OCI-LY3 (cell line): ENCODE measurements around the gene BLOC1S4.

Experiments
- H2AFZ ChIP-seq: fragments of 200-600, 300-600 bp; shearing (Covaris generic); 2 replicates; pipeline ENCODE4 v1.6.0; 2014; ENCODE audit warnings: antibody characterized with exemption, low read depth, low read length
- H3K27ac ChIP-seq: fragments of 200-600, 300-600 bp; sonication (generic); 2 replicates; pipeline ENCODE4 v1.5.1; 2014; ENCODE audit warnings: mild to moderate bottlenecking, low read length, moderate library complexity, mixed read lengths
- H3K27me3 ChIP-seq: fragments of 200-600, 300-600 bp; sonication (generic); 2 replicates; pipeline ENCODE4 v1.6.1; 2014; ENCODE audit warnings: low read depth, low read length, mixed read lengths
- H3K36me3 ChIP-seq: fragments of 200-600, 300-600 bp; sonication (generic); replicated peaks from 2 replicates; pipeline ENCODE3; 2014; ENCODE audit warnings: low read depth, low read length, mixed read lengths
- H3K4me1 ChIP-seq: fragments of 300-600, 200-600 bp; sonication (generic); 2 replicates; pipeline ENCODE4 v1.6.1; 2014; ENCODE audit warnings: low read length, mixed read lengths
- H3K4me2 ChIP-seq: fragments of 200-600, 300-600 bp; sonication (generic); 2 replicates; pipeline ENCODE4 v1.6.1; 2014; ENCODE audit warnings: low read length, mixed read lengths
- H3K4me3 ChIP-seq: fragments of 300-600, 200-600 bp; sonication (generic); 2 replicates; pipeline ENCODE4 v1.5.1; 2014; ENCODE audit warnings: antibody characterized with exemption, mild to moderate bottlenecking, low read length, moderate library complexity
- H3K79me2 ChIP-seq: fragments of 300-600, 200-600 bp; shearing (Covaris generic); 2 replicates; pipeline ENCODE4 v1.6.1; 2014; ENCODE audit warnings: mild to moderate bottlenecking, low read length, mixed read lengths
- H3K9ac ChIP-seq: fragments of 300-600, 200-600 bp; shearing (Covaris generic); 2 replicates; pipeline ENCODE4 v1.6.0; 2014; ENCODE audit warnings: mild to moderate bottlenecking, low read length, moderate library complexity
- H3K9me3 ChIP-seq: fragments of 200-600, 300-600 bp; shearing (Covaris generic); 2 replicates; pipeline ENCODE4 v1.6.1; 2014; ENCODE audit warnings: low read length, mixed read lengths; ENCODE audit not compliant: insufficient read depth
- H4K20me1 ChIP-seq: fragments of 200-600, 300-600 bp; sonication (generic); 2 replicates; pipeline ENCODE4 v1.6.1; 2016; ENCODE audit warnings: low read length, mixed read lengths; ENCODE audit not compliant: insufficient read depth
- EZH2phosphoT487 ChIP-seq: fragments of 200-600 bp; shearing (Covaris generic); IDR thresholded peaks from 2 replicates; pipeline ENCODE4 v1.6.1; 2018; ENCODE audit warnings: antibody characterized with exemption, mixed run types, low read depth
- TF ChIP-seq, protein P1 (sequence below): fragments of 200-600, 300-600 bp; sonication (generic); IDR thresholded peaks from 2 replicates; pipeline ENCODE4 v1.5.1; 2014; ENCODE audit warnings: antibody characterized with exemption, low read length, low read depth

Gene BLOC1S4

GRCh38 chr4:6686104-6686787 lies 29.7 kb upstream of the BLOC1S4 start:
- Histone ChIP-seq H3K4me1 (no peaks in the 10 kb centered on the region), H3K4me3 (no peak overlapping the region), H3K27me3 (no peaks in the 10 kb centered on the region), H3K79me2 (no peaks in the 10 kb centered on the region), H3K27ac (no peak overlapping the region), H3K9ac (no peak overlapping the region), H3K4me2 (no peak overlapping the region), H3K9me3 (no peaks in the 10 kb centered on the region), H4K20me1 (no peaks in the 10 kb centered on the region), H3K36me3 (no peaks in the 10 kb centered on the region), H2AFZ (no peak overlapping the region)
- TF ChIP-seq, protein P1, sequence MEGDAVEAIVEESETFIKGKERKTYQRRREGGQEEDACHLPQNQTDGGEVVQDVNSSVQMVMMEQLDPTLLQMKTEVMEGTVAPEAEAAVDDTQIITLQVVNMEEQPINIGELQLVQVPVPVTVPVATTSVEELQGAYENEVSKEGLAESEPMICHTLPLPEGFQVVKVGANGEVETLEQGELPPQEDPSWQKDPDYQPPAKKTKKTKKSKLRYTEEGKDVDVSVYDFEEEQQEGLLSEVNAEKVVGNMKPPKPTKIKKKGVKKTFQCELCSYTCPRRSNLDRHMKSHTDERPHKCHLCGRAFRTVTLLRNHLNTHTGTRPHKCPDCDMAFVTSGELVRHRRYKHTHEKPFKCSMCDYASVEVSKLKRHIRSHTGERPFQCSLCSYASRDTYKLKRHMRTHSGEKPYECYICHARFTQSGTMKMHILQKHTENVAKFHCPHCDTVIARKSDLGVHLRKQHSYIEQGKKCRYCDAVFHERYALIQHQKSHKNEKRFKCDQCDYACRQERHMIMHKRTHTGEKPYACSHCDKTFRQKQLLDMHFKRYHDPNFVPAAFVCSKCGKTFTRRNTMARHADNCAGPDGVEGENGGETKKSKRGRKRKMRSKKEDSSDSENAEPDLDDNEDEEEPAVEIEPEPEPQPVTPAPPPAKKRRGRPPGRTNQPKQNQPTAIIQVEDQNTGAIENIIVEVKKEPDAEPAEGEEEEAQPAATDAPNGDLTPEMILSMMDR, result no peak
- TF ChIP-seq EZH2phosphoT487, result no peak

DNA sequence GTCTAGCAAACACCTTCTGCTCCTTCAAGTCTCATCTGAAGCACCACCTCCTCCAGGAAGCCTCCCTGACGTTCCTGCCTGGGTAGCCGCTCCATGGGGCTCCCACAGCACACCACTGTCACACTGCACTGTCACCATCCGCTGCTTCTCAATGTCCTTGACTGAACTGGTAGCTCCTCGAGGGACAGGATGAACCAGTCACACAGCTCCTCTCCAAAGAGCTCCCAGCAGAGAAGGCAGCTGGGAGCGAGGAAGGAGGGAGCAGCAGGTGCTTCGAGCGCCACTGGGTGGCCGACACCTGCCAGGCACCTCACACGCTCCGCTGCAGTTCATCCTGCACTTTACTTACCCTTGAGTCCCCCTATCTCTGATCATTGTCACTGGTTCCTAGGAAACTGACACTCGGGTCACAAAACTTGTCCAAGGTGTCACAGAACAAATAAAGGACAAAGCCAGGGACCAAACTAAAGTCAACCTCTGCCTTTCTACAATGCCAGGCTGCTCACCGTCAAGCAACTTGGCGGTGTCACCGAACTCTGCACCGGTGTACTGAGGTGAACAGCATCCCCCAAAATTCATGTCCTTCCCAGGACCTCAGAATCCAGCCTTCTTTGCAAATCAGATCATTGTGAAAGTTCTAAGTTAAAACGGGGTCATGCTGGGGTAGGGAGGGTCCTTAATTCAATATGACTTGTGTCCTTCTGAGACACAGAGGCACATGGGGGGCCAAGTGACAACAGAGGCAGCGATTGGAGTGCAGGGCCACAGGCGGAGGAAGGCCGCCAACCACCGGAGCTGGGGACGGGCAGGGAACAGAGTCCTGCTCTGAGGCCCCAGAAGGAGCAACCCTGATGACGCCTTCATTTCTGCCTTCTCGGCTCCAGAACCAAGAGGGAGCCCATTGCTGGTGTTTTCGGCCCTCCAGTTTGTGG lies 27.8 kb upstream of the BLOC1S4 start:
- no peaks in the 10 kb centered on the region for H3K79me2 ChIP-seq
- TF ChIP-seq EZH2phosphoT487, result no peak
- TF ChIP-seq, protein P1, result no peak
- H3K4me3 ChIP-seq, result no peak overlapping the region
- no peaks in the 10 kb centered on the region for H3K36me3 ChIP-seq
- no peaks in the 10 kb centered on the region for H3K27me3 ChIP-seq
- no peaks in the 10 kb centered on the region for H3K9me3 ChIP-seq
- H3K4me2 ChIP-seq, result no peak overlapping the region
- H3K4me1 ChIP-seq, result no peaks in the 10 kb centered on the region
- no peak overlapping the region for H3K27ac ChIP-seq
- no peaks in the 10 kb centered on the region for H4K20me1 ChIP-seq
- no peak overlapping the region for H2AFZ ChIP-seq
- H3K9ac ChIP-seq, result no peak overlapping the region

GRCh38 chr4:6688879-6689505 lies 27.0 kb upstream of the BLOC1S4 start:
- no peaks in the 10 kb centered on the region for H4K20me1 ChIP-seq
- H3K9ac ChIP-seq, result no peak overlapping the region
- no peaks in the 10 kb centered on the region for H3K4me1 ChIP-seq
- no peak overlapping the region for H3K4me2 ChIP-seq
- H3K27me3 ChIP-seq, result no peaks in the 10 kb centered on the region
- H3K4me3 ChIP-seq, result no peak overlapping the region
- no peak overlapping the region for H3K27ac ChIP-seq
- H3K36me3 ChIP-seq, result no peaks in the 10 kb centered on the region
- H3K79me2 ChIP-seq, result no peaks in the 10 kb centered on the region
- TF ChIP-seq, protein P1, result no peak
- TF ChIP-seq EZH2phosphoT487, result no peak
- no peak overlapping the region for H2AFZ ChIP-seq
- no peaks in the 10 kb centered on the region for H3K9me3 ChIP-seq

- Histone ChIP-seq H3K27ac (no peak overlapping the region), H3K4me1 (no peaks in the 10 kb centered on the region), H2AFZ (no peak overlapping the region), H4K20me1 (no peaks in the 10 kb centered on the region), H3K9me3 (no peaks in the 10 kb centered on the region), H3K4me2 (no peak overlapping the region), H3K27me3 (no peaks in the 10 kb centered on the region), H3K4me3 (no peak overlapping the region), H3K36me3 (no peaks in the 10 kb centered on the region), H3K9ac (no peak overlapping the region), H3K79me2 (no peaks in the 10 kb centered on the region)
- TF ChIP-seq EZH2phosphoT487, result no peak
- TF ChIP-seq, protein P1, result no peak
Observed at GRCh38 chr4:6689506-6689960, 26.4 kb upstream of the BLOC1S4 start.
